ENCODE results near the gene NAA35.
"Not testable (repeated sequence)": the region's sequence is repeated elsewhere in the genome, so short reads cannot be mapped to it uniquely, and the experiment has no call there.

The NAA35 gene

GRCh38 chr9:85943757-85944430 lies 2.9 kb downstream of the NAA35 start:
- DNase-seq (ENCODE audit: insufficient read length, low spot score) (no peak), FAIRE-seq (no peak)

GRCh38 chr9:85944672-85945071 lies 3.7 kb downstream of the NAA35 start:
- FAIRE-seq (no peak), DNase-seq (ENCODE audit: insufficient read length, low spot score) (no peak)

- FAIRE-seq (no peak), DNase-seq (ENCODE audit: insufficient read length, low spot score) (no peak)
Observed at GRCh38 chr9:85949586-85950335, 8.8 kb downstream of the NAA35 start.

- no peak for FAIRE-seq
Observed at GRCh38 chr9:85959955-85960354, 19.0 kb downstream of the NAA35 start.

GRCh38 chr9:85960688-85961093 lies 19.7 kb downstream of the NAA35 start:
- DNase-seq (ENCODE audit: insufficient read length, low spot score) (no peak), FAIRE-seq (no peak)

More at GRCh38 chr9:85959955-85960354, 19.0 kb downstream of the NAA35 start:
- no peak for DNase-seq (ENCODE audit: insufficient read length, low spot score)

- DNase-seq (ENCODE audit: insufficient read length, low spot score) (no peak), FAIRE-seq (no peak)
Observed at GRCh38 chr9:85964526-85964925, 23.6 kb downstream of the NAA35 start.

GRCh38 chr9:85964949-85965348 lies 24.0 kb downstream of the NAA35 start:
- DNase-seq (ENCODE audit: insufficient read length, low spot score) (no peak), FAIRE-seq (no peak)

GRCh38 chr9:85969727-85970126 lies 28.8 kb downstream of the NAA35 start:
- FAIRE-seq (no peak), DNase-seq (ENCODE audit: insufficient read length, low spot score) (no peak)

GRCh38 chr9:85971731-85972130 lies 30.8 kb downstream of the NAA35 start:
- no peak for DNase-seq (ENCODE audit: insufficient read length, low spot score)
- FAIRE-seq: no peak

GRCh38 chr9:85973238-85973637 lies 32.3 kb downstream of the NAA35 start:
- DNase-seq (ENCODE audit: insufficient read length, low spot score): no peak
- FAIRE-seq: no peak

- DNase-seq (ENCODE audit: insufficient read length, low spot score); FAIRE-seq: not testable (repeated sequence)
Observed at GRCh38 chr9:85974055-85974547, 33.2 kb downstream of the NAA35 start.

GRCh38 chr9:85978496-85978895 lies 37.5 kb downstream of the NAA35 start:
- no peak for DNase-seq (ENCODE audit: insufficient read length, low spot score)
- no peak for FAIRE-seq

GRCh38 chr9:85981369-85981768 lies 40.4 kb downstream of the NAA35 start:
- FAIRE-seq (no peak), DNase-seq (ENCODE audit: insufficient read length, low spot score) (no peak)

GRCh38 chr9:85984457-85984856 lies 43.5 kb downstream of the NAA35 start:
- FAIRE-seq (no peak), DNase-seq (ENCODE audit: insufficient read length, low spot score) (no peak)

GRCh38 chr9:85987236-85987635 lies 46.3 kb downstream of the NAA35 start:
- FAIRE-seq: no peak
- no peak for DNase-seq (ENCODE audit: insufficient read length, low spot score)

- FAIRE-seq (no peak), DNase-seq (ENCODE audit: insufficient read length, low spot score) (no peak)
Observed at GRCh38 chr9:85994191-85994590, 53.2 kb downstream of the NAA35 start.

GRCh38 chr9:85995097-85995496 lies 54.2 kb downstream of the NAA35 start:
- DNase-seq (ENCODE audit: insufficient read length, low spot score) (no peak), FAIRE-seq (no peak)

GRCh38 chr9:85995599-85995998 lies 54.7 kb downstream of the NAA35 start:
- no peak for FAIRE-seq
- DNase-seq (ENCODE audit: insufficient read length, low spot score): no peak

- FAIRE-seq: no peak
- no peak for DNase-seq (ENCODE audit: insufficient read length, low spot score)
Observed at GRCh38 chr9:86005253-86005775, 64.4 kb downstream of the NAA35 start.

GRCh38 chr9:86009133-86009532 lies 68.2 kb downstream of the NAA35 start:
- DNase-seq (ENCODE audit: insufficient read length, low spot score) (no peak), FAIRE-seq (no peak)

GRCh38 chr9:86020731-86021130 lies 79.8 kb downstream of the NAA35 start:
- FAIRE-seq: no peak

GRCh38 chr9:86021166-86021565 lies 80.2 kb downstream of the NAA35 start:
- no peak for DNase-seq (ENCODE audit: insufficient read length, low spot score)
- FAIRE-seq: no peak

More at GRCh38 chr9:86020731-86021130, 79.8 kb downstream of the NAA35 start:
- no peak for DNase-seq (ENCODE audit: insufficient read length, low spot score)
